NT2/D1 (cell line): Measurements from ENCODE around the gene CCDC185.

Experiments
- DNase-seq: peaks from one replicate; pipeline ENCODE4 v3.0.0-alpha.2; 2011; ENCODE audit warnings: low read depth, low spot score
- H3K27me3 ChIP-seq: 2 replicates; pipeline ENCODE4 v1.6.0; 2011; ENCODE audit warnings: mild to moderate bottlenecking; ENCODE audit not compliant: insufficient read length, insufficient read depth
- H3K36me3 ChIP-seq: 2 replicates; pipeline ENCODE4 v1.6.1; 2011; ENCODE audit warnings: mild to moderate bottlenecking, low read length, mixed read lengths; ENCODE audit not compliant: insufficient read depth, insufficient read length
- H3K4me1 ChIP-seq: 2 replicates; pipeline ENCODE4 v1.5.1; 2011; ENCODE audit not compliant: insufficient read depth, insufficient read length
- H3K4me3 ChIP-seq: 2 replicates; pipeline ENCODE4 v1.5.1; 2011; ENCODE audit warnings: low read depth; ENCODE audit not compliant: insufficient read length
- H3K9ac ChIP-seq: 2 replicates; pipeline ENCODE4 v1.6.0; 2011; ENCODE audit warnings: low read depth; ENCODE audit not compliant: insufficient read length
- H3K9me3 ChIP-seq: 2 replicates; pipeline ENCODE4 v1.5.1; 2011; ENCODE audit warnings: mild to moderate bottlenecking, low read length; ENCODE audit not compliant: insufficient read depth
- SUZ12 ChIP-seq: IDR thresholded peaks from 2 replicates; pipeline ENCODE4 v1.6.1; 2011; ENCODE audit not compliant: insufficient read length, insufficient read depth; ENCODE audit errors: extremely low read depth
- YY1 ChIP-seq: IDR thresholded peaks from 2 replicates; pipeline ENCODE4 v1.6.1; 2011; ENCODE audit not compliant: insufficient read length, insufficient read depth
- ZNF274 ChIP-seq: IDR thresholded peaks from 2 replicates; pipeline ENCODE4 v1.6.1; 2011; ENCODE audit warnings: mild to moderate bottlenecking, low read depth, low read length

The CCDC185 gene

GRCh38 chr1:223430236-223430635, 37.0 kb downstream of the CCDC185 start:
- H3K36me3 ChIP-seq: no peaks in the 10 kb centered on the region

GRCh38 chr1:223437151-223437550, 43.9 kb downstream of the CCDC185 start:
- Histone ChIP-seq H3K4me1 (no peaks in the 10 kb centered on the region), H3K9ac (no peak overlapping the region), H3K36me3 (no peaks in the 10 kb centered on the region), H3K4me3 (no peak overlapping the region), H3K9me3 (no peaks in the 10 kb centered on the region), H3K27me3 (no peaks in the 10 kb centered on the region)
- TF ChIP-seq ZNF274 (no peak), SUZ12 (no peak), YY1 (no peak)
- no peak for DNase-seq

More at GRCh38 chr1:223430236-223430635, 37.0 kb downstream of the CCDC185 start:
- H3K4me1 ChIP-seq: no peaks in the 10 kb centered on the region
- H3K27me3 ChIP-seq: no peaks in the 10 kb centered on the region
- no peak overlapping the region for H3K4me3 ChIP-seq
- no peak for TF ChIP-seq SUZ12
- no peak for TF ChIP-seq ZNF274
- no peak for TF ChIP-seq YY1
- no peak overlapping the region for H3K9ac ChIP-seq
- H3K9me3 ChIP-seq: 0 out of 2 replicates have a peak, but pooled peaks cover 7% of the 10 kb centered on the region
- no peak for DNase-seq

GRCh38 chr1:223443397-223443796, 50.2 kb downstream of the CCDC185 start:
- no peak for DNase-seq
- H3K9ac ChIP-seq: no peak overlapping the region
- TF ChIP-seq SUZ12 (no peak), ZNF274 (no peak), YY1 (no peak)
- no peaks in the 10 kb centered on the region for H3K4me1 ChIP-seq
- H3K4me3 ChIP-seq: no peak overlapping the region
- no peaks in the 10 kb centered on the region for H3K36me3 ChIP-seq
- H3K9me3 ChIP-seq: peaks cover 32% of the 10 kb centered on the region
- H3K27me3 ChIP-seq: no peaks in the 10 kb centered on the region

- no peak for TF ChIP-seq YY1
- no peak for TF ChIP-seq SUZ12
- TF ChIP-seq ZNF274: no peak
- no peak overlapping the region for H3K9ac ChIP-seq
- H3K9me3 ChIP-seq: peaks cover 32% of the 10 kb centered on the region
- no peaks in the 10 kb centered on the region for H3K4me1 ChIP-seq
- no peak overlapping the region for H3K4me3 ChIP-seq
- no peaks in the 10 kb centered on the region for H3K36me3 ChIP-seq
- no peak for DNase-seq
- H3K27me3 ChIP-seq: no peaks in the 10 kb centered on the region
Measured at GRCh38 chr1:223444411-223444810, 51.2 kb downstream of the CCDC185 start.
